ENCODE data around the gene GUCY1A2. TPM values are rescaled to one million over a fixed set of nuclear protein-coding genes. Genes with fewer than 3 reads are reported as not detected.
"Not testable (repeated sequence)": the region's sequence is repeated elsewhere in the genome, so short reads cannot be mapped to it uniquely, and the experiment has no call there.

Gene GUCY1A2
- total RNA-seq, 1 experiment from 2014 or later, result not detected

GRCh38 chr11:106943089-106943488 lies 75.2 kb downstream of the GUCY1A2 start:
- DNase-seq (ENCODE audit: low spot score), result no peak

DNA sequence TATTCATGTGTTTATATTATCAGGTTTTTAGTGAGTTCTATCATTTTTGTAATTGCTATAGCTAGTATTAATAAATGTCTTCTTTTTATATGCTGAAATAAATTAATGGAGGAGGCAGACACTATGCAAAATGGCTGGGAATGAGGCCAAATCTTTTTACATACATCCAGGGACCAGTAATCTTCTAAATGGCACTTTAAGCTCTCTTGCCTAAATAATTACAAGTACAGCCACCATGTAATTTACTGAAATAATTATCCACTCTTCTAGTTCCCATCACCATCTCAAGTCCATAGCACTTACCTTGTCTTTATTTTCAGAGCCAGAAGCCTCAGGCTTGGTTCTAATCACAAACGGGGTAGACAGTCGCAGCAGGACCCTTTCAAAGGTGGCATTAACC lies 79.1 kb downstream of the GUCY1A2 start:
- no peak for DNase-seq (ENCODE audit: low spot score)

GRCh38 chr11:106937111-106937510 lies 81.2 kb downstream of the GUCY1A2 start:
- no peak for DNase-seq (ENCODE audit: low spot score)

- no peak for DNase-seq (ENCODE audit: low spot score)
Measured at GRCh38 chr11:106925245-106925644, 93.0 kb downstream of the GUCY1A2 start.

GRCh38 chr11:106920899-106921509 lies 97.3 kb downstream of the GUCY1A2 start:
- DNase-seq (ENCODE audit: low spot score), result no peak

DNA sequence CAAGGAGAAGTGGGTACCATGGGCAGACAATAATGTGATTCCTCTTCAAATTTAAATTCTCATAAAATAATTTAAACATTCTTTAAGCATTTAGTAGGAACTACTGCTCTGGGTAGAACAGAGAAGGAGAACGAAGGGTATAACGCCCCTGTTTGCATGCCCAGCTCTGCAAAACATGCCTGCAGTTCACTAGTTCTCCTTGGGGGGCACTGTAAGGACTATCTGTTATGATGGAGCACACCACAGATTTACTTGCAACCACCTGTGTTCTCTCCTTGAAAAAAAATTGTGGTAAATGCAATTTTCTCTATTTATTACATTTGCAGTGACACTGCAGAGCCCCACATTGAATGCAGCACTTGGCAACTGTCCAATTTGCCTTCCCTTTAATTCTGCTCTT lies 100.3 kb downstream of the GUCY1A2 start:
- DNase-seq (ENCODE audit: low spot score), result peak; percentile 39

DNA sequence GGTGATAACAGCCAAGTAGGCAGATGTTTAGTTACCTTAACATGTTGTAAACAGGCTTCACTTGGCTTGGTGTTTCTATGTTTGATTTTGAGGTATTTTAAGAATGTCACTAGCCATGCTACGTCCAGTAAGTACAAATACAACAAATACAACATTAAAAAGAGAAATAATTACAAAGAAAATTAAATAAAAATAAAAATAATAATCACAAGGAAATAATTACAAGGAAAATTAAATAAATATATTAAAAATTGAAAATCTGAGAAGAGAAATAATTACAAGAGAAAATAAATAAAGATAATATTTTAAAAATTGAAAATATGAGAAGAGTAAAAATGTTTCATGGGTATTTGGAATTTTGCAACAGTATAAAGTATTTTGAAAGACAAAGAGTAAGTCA lies 103.9 kb downstream of the GUCY1A2 start:
- no peak for DNase-seq (ENCODE audit: low spot score)

- no peak for DNase-seq (ENCODE audit: low spot score)
Measured at GRCh38 chr11:106913141-106913540, 105.1 kb downstream of the GUCY1A2 start.

GRCh38 chr11:106904826-106905225 lies 113.5 kb downstream of the GUCY1A2 start:
- no peak for DNase-seq (ENCODE audit: low spot score)

DNA sequence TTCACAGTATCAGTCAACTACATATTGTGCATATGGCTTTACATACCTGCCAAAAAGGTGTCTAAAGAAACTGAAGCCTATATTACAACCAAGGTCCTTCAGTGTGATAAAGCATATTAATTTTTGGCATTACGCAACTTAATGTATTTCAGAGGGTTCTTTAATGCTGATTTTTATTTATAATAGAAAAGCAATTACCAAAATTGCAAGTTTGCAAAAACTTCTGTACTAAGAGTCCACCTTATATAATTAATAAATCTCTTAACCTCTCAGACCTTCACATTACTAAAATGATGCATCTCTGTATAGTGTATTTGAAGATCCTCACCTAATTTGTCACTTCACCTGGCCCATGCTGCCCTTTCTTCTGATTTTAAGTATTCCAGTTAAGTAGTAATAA lies 128.6 kb downstream of the GUCY1A2 start:
- DNase-seq (ENCODE audit: low spot score), result no peak

DNA sequence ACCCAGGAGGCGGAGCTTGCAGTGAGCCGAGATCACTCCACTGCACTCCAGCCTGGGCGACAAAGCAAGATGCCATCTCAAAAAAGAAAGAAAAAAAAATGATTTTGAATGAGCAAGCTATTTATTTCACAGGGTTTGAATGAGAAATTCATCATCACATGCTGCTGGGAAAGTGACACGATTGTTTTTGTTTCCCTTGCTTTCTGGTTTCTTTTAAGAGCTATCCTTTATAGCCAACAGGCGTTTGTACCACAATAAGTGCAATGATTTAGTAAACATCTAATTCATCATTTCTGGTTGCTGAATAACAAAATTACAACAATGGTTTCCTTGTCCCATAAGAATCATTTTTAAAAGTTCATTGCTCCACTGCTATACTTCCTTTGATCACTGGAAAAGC lies 129.9 kb downstream of the GUCY1A2 start:
- no peak for DNase-seq (ENCODE audit: low spot score)

DNA sequence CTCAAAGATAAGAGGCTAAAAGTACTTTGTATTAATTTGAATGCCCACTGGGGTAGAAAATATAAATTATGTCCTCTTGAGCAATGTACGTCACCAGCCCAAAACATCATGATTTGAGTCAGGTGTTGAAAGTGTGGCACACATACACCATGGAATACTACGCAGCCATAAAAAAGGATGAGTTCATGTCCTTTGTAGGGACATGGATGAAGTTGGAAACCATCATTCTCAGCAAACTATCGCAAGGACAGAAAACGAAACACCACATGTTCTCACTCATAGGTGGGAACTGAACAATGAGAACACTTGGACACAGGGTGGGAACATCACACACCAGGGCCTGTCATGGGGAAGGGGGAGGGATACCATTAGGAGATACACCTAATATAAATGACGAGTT lies 134.6 kb downstream of the GUCY1A2 start:
- DNase-seq (ENCODE audit: low spot score), result not testable (repeated sequence)

GRCh38 chr11:106879832-106880546 lies 138.3 kb downstream of the GUCY1A2 start:
- no peak for DNase-seq (ENCODE audit: low spot score)

DNA sequence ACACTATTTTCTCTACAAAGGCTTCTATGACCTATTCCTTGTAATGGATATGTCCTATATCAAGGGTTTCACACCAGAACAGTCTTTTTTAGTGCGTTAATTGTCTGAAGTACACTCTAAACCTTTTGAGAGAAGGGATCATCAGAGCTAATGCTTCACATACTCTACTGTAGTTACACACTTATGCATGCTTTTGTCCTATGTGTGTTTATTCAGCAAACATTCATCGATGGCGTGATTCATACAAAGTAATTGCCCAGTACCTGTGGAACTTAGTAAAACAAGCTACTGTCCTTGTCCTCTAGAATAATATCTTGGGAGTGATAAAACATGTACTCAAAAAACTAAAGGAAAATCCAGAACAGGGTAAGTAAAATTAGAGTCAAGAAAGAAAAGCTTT lies 139.2 kb downstream of the GUCY1A2 start:
- no peak for DNase-seq (ENCODE audit: low spot score)

- no peak for DNase-seq (ENCODE audit: low spot score)
Measured at GRCh38 chr11:106875013-106875412, 143.3 kb downstream of the GUCY1A2 start.

GRCh38 chr11:106872246-106872645 lies 146.0 kb downstream of the GUCY1A2 start:
- DNase-seq (ENCODE audit: low spot score), result no peak

- DNase-seq (ENCODE audit: low spot score), result no peak
Measured at GRCh38 chr11:106858200-106858599, 160.1 kb downstream of the GUCY1A2 start.

DNA sequence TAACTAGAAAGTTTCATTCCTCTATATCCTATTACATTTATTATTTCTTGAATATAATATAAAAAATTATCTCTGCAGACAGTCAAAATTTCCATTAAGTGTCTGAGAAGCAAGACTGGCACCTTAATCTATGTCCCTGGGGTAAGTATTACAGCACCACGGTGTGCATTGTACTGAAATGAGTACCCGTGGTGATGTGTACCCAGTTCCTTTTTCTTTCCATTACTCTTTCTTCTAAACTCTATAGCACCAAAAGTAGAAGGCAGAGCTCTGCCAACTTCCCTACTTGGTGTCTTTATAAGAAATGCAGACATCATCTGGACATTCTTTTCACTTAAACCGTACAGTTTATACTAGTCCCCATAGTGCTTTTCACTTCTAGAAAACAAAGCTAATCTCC lies 161.7 kb downstream of the GUCY1A2 start:
- DNase-seq (ENCODE audit: low spot score), result no peak

DNA sequence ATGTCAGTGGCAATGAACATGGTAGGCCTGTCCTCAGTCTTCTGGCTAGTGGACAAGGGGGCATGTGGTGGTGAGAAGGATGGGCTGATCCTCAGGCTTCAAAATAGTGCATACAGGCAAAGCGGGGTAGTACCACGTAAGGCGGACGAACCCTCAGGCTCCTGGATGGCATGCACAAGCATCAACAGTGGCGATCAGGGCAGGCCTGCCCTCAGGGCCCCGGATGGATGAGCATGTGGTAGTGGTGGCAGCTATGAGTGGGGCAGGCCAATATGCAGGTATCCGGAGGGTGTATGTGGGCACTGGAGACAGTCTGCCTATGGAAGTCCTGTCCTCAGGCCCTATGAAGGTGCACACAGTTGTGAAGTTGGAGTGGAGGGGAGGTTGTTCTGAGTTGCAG lies 163.8 kb downstream of the GUCY1A2 start:
- DNase-seq (ENCODE audit: low spot score), result no peak

- DNase-seq (ENCODE audit: low spot score), result no peak
Measured at GRCh38 chr11:106853850-106854401, 164.3 kb downstream of the GUCY1A2 start.

DNA sequence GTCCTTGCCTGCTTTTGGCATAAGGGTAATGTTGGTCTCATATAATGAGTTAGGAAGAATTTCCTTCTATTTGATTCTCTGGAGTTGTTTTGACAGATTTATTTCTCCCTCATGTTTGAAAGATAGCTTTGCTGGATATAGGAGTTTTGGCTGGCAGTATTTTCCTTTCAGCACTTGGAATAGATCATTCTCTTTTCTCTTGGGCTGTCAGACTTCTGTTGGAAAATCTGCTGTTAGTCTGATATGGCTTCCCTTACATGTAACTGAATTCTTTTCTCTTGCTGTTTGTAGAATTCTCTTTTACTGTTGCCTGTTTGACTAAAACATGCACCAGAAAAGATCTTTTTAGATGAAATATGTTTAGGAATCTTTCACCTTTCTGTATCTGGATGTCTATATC lies 165.5 kb downstream of the GUCY1A2 start:
- DNase-seq (ENCODE audit: low spot score), result no peak

GRCh38 chr11:106848526-106848925 lies 169.8 kb downstream of the GUCY1A2 start:
- DNase-seq (ENCODE audit: low spot score), result no peak

GRCh38 chr11:106842134-106842533 lies 176.1 kb downstream of the GUCY1A2 start:
- no peak for DNase-seq (ENCODE audit: low spot score)

Measured in HT-29 (cell line).